GM12892 (cell line): ENCODE results near the gene SMURF2.

Source experiments
- POLR2A ChIP-seq: IDR thresholded peaks from 2 replicates; pipeline ENCODE4 v1.6.1; 2011; ENCODE audit warnings: low read depth, low read length, control low read depth
- POLR2AphosphoS5 ChIP-seq: IDR thresholded peaks from 2 replicates; pipeline ENCODE4 v1.6.1; 2011; ENCODE audit warnings: low read depth, low read length, control low read depth

DNA sequence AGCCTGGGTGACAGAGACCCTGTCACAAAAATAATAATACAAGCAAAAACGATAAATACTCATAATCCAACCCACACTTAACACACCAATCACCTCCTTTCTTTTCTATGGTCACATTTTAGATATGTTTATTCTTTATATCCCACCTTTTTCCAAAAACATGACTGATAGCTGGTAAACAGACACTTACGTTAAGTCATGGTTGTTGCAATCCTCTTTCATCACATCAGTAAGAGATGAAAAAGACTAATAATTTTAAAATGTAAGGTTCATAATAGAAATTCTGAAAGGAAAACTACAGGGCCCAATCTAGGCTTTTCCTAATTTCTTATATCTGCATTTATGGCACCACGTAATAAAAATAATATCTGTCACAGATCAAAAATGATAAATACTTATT is 10.2 kb downstream of the SMURF2 start:
- TF ChIP-seq POLR2A (no peak), POLR2AphosphoS5 (no peak)
